MCF 10A (cell line): ENCODE measurements around the gene NFASC. TPM values are rescaled to one million over a fixed set of nuclear protein-coding genes. Genes with fewer than 3 reads are reported as not detected.

Source experiments
- BruUV-seq: library from RNA; stranded (reverse); fragments of 400-500 nt; replicated peaks from 2 replicates; lab custom pipeline; 2021; lab: Mats Ljungman, UMichigan
- CTCF ChIA-PET: fragments of 300-600 bp; sonication (Branson Sonifier 250); formaldehyde crosslinking; extraction: SDS; loops from one replicate; lab custom pipeline; 2021; ENCODE audit warnings: antibody characterized with exemption, inconsistent platforms; lab: Yijun Ruan, JAX
- POLR2A ChIA-PET: fragments of 300-600, 350-650 bp; sonication (Branson Sonifier 250); formaldehyde crosslinking; extraction: SDS; loops from one replicate; lab custom pipeline; 2020; ENCODE audit warnings: antibody characterized with exemption, inconsistent platforms; lab: Yijun Ruan, JAX
- DNase-seq: peaks from one replicate; pipeline ENCODE4 v3.0.0-alpha.2; 2018; ENCODE audit not compliant: unreplicated experiment
- H3K27ac Mint-ChIP-seq: one replicate; pipeline ENCODE4 v1.8.0; 2022; ENCODE audit warnings: mild to moderate bottlenecking, low read depth, mixed read lengths; ENCODE audit not compliant: unreplicated experiment
- H3K27me3 Mint-ChIP-seq: one replicate; pipeline ENCODE4 v1.8.0; 2022; ENCODE audit warnings: mixed read lengths; ENCODE audit not compliant: insufficient read depth, unreplicated experiment
- H3K36me3 Mint-ChIP-seq: one replicate; pipeline ENCODE4 v1.8.0; 2022; ENCODE audit warnings: mild to moderate bottlenecking, moderate library complexity, mixed read lengths; ENCODE audit not compliant: insufficient read depth, unreplicated experiment
- H3K4me1 Mint-ChIP-seq: one replicate; pipeline ENCODE4 v1.8.0; 2022; ENCODE audit warnings: mixed read lengths; ENCODE audit not compliant: insufficient read depth, unreplicated experiment
- H3K4me3 Mint-ChIP-seq: one replicate; pipeline ENCODE4 v1.8.0; 2022; ENCODE audit warnings: mild to moderate bottlenecking, moderate library complexity, mixed read lengths; ENCODE audit not compliant: unreplicated experiment
- H3K9me3 Mint-ChIP-seq: one replicate; pipeline ENCODE4 v1.8.0; 2022; ENCODE audit warnings: mixed read lengths; ENCODE audit not compliant: unreplicated experiment
- CTCF ChIP-seq: fragments of 200-600 bp; IDR thresholded peaks from one replicate; pipeline ENCODE4 v1.8.0; 2022; ENCODE audit warnings: antibody characterized with exemption, mild to moderate bottlenecking; ENCODE audit not compliant: unreplicated experiment
- intact Hi-C: fragments of 100-400 bp; cut with micrococcal nuclease; formaldehyde crosslinking; loops from 2 replicates; pipeline ENCODE4 v1.14.1; 2022
- total RNA-seq: library from RNA; stranded (reverse); gene quantifications from 2 replicates; pipeline ENCODE4 v1.2.3, GENCODE V29; 2022

The NFASC gene
- total RNA-seq, 1 experiment from 2014 or later, result 0.98 TPM

- Mint-ChIP-seq H3K4me3 (no peak overlapping the region), H3K4me1 (no peaks in the 10 kb centered on the region), H3K27me3 (peaks cover 100% of the 10 kb centered on the region), H3K9me3 (no peaks in the 10 kb centered on the region), H3K27ac (no peak overlapping the region), H3K36me3 (no peaks in the 10 kb centered on the region)
- CTCF ChIA-PET, result interaction anchor here (0.9 to 8.7 kb wide), 4 partner anchors 14 to 495 kb away, joined by 3 to 111 read pairs (median 4); no protein-coding TSS in a partner anchor
- intact Hi-C loops, result no loop called here
- TF ChIP-seq CTCF, result no peak
- BruUV-seq, result no TSS peak
- no peak for DNase-seq
- POLR2A ChIA-PET, result interaction anchor here (1.3 kb wide), 1 partner anchor 11 kb away, joined by 4 read pairs; no protein-coding TSS in a partner anchor
Observed at GRCh38 chr1:205048382-205048781, 177.7 kb downstream of the NFASC start.

- H3K4me1 Mint-ChIP-seq, result no peaks in the 10 kb centered on the region
- CTCF ChIA-PET, result interaction anchor here (0.5 to 8.7 kb wide), 6 partner anchors 12 to 586 kb away, joined by 3 to 111 read pairs (median 3); no protein-coding TSS in a partner anchor
- no peak for TF ChIP-seq CTCF
Observed at GRCh38 chr1:205049479-205049878, 178.8 kb downstream of the NFASC start.

GRCh38 chr1:205052690-205053089 lies 182.0 kb downstream of the NFASC start:
- intact Hi-C loops, result no loop called here
- ChIA-PET POLR2A (interaction anchor here (0.6 to 1.2 kb wide), 3 partner anchors 10 to 53 kb away, joined by 3 read pairs; no protein-coding TSS in a partner anchor), CTCF (interaction anchor here (0.6 to 8.7 kb wide), 10 partner anchors 9 to 258 kb away, joined by 3 to 111 read pairs (median 3); partner anchors contain the start of gene CNTN2)
- H3K4me3 Mint-ChIP-seq, result no peak overlapping the region
- no peak for TF ChIP-seq CTCF
- H3K36me3 Mint-ChIP-seq, result no peaks in the 10 kb centered on the region
- no peak for DNase-seq
- no peaks in the 10 kb centered on the region for H3K9me3 Mint-ChIP-seq
- peaks cover 100% of the 10 kb centered on the region for H3K27me3 Mint-ChIP-seq
- H3K27ac Mint-ChIP-seq, result no peak overlapping the region
- no peaks in the 10 kb centered on the region for H3K4me1 Mint-ChIP-seq
- no TSS peak for BruUV-seq

More at GRCh38 chr1:205049479-205049878, 178.8 kb downstream of the NFASC start:
- H3K27ac Mint-ChIP-seq, result no peak overlapping the region
- POLR2A ChIA-PET, result interaction anchor here (1.3 kb wide), 1 partner anchor 12 kb away, joined by 4 read pairs; no protein-coding TSS in a partner anchor
- H3K27me3 Mint-ChIP-seq, result peaks cover 100% of the 10 kb centered on the region
- H3K36me3 Mint-ChIP-seq, result no peaks in the 10 kb centered on the region
- no peak overlapping the region for H3K4me3 Mint-ChIP-seq
- intact Hi-C loops, result no loop called here
- no TSS peak for BruUV-seq
- no peak for DNase-seq
- H3K9me3 Mint-ChIP-seq, result no peaks in the 10 kb centered on the region

- CTCF ChIA-PET, result interaction anchor here (0.5 to 8.7 kb wide), 11 partner anchors 9 to 451 kb away, joined by 3 to 111 read pairs (median 3); partner anchors contain the start of genes CDK18 and CNTN2
- no peaks in the 10 kb centered on the region for H3K4me1 Mint-ChIP-seq
- no peaks in the 10 kb centered on the region for H3K36me3 Mint-ChIP-seq
- peaks cover 94% of the 10 kb centered on the region for H3K27me3 Mint-ChIP-seq
- intact Hi-C loops, result no loop called here
- no peak overlapping the region for H3K4me3 Mint-ChIP-seq
- no peak for TF ChIP-seq CTCF
- BruUV-seq, result no TSS peak
- POLR2A ChIA-PET, result interaction anchor here (1.2 kb wide), 1 partner anchor 52 kb away, joined by 3 read pairs; no protein-coding TSS in a partner anchor
- no peak for DNase-seq
- no peaks in the 10 kb centered on the region for H3K9me3 Mint-ChIP-seq
- no peak overlapping the region for H3K27ac Mint-ChIP-seq
Observed at GRCh38 chr1:205053296-205053695, 182.6 kb downstream of the NFASC start.
